Neural crest cell (in vitro differentiated cells): Measurements from ENCODE around the gene DAP. TPM values are rescaled to one million over a fixed set of nuclear protein-coding genes. Genes with fewer than 3 reads are reported as not detected.
"Not testable (repeated sequence)": the region's sequence is repeated elsewhere in the genome, so short reads cannot be mapped to it uniquely, and the experiment has no call there.

Experiments used
- DNase-seq: peaks from one replicate; pipeline ENCODE4 v3.0.0; 2021; ENCODE audit warnings: low read depth, mixed read lengths, low spot score
- H3K27ac Mint-ChIP-seq: one replicate; pipeline ENCODE4 v1.8.0; 2021; ENCODE audit warnings: mild to moderate bottlenecking, mixed read lengths; ENCODE audit not compliant: unreplicated experiment
- H3K27me3 Mint-ChIP-seq: 2 replicates; pipeline ENCODE4 v1.8.0; 2021; ENCODE audit warnings: low read depth, mild to moderate bottlenecking, mixed read lengths
- H3K36me3 Mint-ChIP-seq: 2 replicates; pipeline ENCODE4 v1.8.0; 2021; ENCODE audit warnings: low read depth, mild to moderate bottlenecking, mixed read lengths
- H3K4me1 Mint-ChIP-seq: 2 replicates; pipeline ENCODE4 v1.8.0; 2021; ENCODE audit warnings: mixed read lengths
- H3K4me3 Mint-ChIP-seq: one replicate; pipeline ENCODE4 v1.8.0; 2021; ENCODE audit warnings: mild to moderate bottlenecking, mixed read lengths
- H3K9me3 Mint-ChIP-seq: 2 replicates; pipeline ENCODE4 v1.8.0; 2021; ENCODE audit warnings: mixed read lengths
- total RNA-seq: library from RNA; stranded (reverse); gene quantifications from 2 replicates; pipeline ENCODE4 v1.2.1, GENCODE V29; 2021
- TF ChIP-seq, protein P1 (sequence below): fragments of 200-600 bp; sonication (generic); conservative IDR thresholded peaks from 2 replicates; pipeline ENCODE4 v1.5.0; 2021; ENCODE audit warnings: antibody characterized with exemption, mild to moderate bottlenecking

The DAP gene
- total RNA-seq, 1 donor from 2014 or later = 107 TPM

DNA sequence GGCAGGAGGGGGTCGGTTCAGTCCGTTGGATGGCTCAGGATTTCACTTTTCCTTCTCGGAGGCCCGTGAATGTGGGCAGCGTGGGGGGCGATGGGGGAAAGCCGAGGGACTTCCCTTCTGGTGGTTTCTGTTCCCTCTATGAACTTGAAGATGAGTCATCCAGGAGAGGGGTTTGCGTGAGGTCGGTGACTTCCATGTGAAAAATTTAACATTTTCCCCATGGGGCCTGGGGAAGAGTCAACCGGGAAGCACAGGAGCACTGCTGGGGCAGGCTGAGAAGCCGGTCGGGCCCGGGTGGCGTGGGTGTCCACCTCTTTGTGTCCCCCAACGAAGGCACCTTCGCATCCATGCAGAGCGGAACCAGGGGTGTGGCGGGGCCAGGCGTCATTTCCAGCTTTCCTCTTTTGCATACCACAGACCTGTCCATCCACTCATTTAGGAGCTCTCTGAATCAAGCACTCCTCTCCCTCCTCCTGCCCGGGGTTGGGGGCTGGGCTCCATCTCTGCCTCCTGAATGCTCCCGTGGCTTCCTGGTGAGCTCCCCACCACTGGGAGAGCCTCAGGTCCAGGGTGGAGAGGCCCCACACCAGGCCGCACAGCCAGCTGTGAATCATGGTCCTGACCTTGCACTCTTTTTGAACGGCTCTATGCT, 128.8 kb downstream of the DAP start:
- Mint-ChIP-seq H3K4me1 (peaks cover 23% of the 10 kb centered on the region), H3K4me3 (no peak overlapping the region), H3K27ac (no peak overlapping the region), H3K27me3 (peaks cover 44% of the 10 kb centered on the region), H3K9me3 (no peaks in the 10 kb centered on the region), H3K36me3 (no peaks in the 10 kb centered on the region)
- no peak for DNase-seq
- TF ChIP-seq, protein P1, sequence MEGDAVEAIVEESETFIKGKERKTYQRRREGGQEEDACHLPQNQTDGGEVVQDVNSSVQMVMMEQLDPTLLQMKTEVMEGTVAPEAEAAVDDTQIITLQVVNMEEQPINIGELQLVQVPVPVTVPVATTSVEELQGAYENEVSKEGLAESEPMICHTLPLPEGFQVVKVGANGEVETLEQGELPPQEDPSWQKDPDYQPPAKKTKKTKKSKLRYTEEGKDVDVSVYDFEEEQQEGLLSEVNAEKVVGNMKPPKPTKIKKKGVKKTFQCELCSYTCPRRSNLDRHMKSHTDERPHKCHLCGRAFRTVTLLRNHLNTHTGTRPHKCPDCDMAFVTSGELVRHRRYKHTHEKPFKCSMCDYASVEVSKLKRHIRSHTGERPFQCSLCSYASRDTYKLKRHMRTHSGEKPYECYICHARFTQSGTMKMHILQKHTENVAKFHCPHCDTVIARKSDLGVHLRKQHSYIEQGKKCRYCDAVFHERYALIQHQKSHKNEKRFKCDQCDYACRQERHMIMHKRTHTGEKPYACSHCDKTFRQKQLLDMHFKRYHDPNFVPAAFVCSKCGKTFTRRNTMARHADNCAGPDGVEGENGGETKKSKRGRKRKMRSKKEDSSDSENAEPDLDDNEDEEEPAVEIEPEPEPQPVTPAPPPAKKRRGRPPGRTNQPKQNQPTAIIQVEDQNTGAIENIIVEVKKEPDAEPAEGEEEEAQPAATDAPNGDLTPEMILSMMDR = no peak

DNA sequence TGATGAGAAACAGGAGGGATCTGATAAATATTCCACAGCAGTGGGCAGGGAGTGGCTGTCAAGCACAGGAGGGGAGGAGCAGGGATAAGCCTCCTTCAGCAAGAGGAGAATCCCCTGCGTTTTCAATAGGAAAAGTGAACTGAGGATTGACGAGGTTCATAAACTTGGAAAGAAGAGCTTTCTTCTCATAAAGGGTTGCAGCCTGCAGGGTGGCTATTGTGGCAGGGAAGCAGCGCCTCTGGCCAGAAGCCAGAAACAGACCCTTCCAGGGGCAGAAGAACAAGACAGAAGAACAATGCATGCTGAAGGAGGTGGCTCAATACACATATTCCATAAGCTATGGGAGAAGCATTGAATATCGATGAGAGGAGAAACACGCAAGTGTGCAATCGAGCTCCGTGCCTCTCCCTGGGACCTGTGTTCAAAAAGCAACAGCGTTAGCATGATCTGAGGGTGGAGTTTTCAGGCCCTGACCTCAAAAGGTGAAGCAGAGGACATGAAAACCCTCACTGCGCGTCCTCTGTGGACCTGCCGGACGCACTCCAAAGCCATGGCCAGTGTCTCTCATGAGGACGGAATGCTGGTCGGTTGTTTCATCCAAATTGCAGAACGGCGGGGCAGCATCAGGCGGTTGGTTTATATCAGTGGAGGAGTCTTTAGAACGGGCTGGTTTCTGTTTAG, 129.6 kb downstream of the DAP start:
- Mint-ChIP-seq H3K27ac (no peak overlapping the region), H3K36me3 (no peaks in the 10 kb centered on the region), H3K9me3 (no peaks in the 10 kb centered on the region), H3K27me3 (peaks cover 36% of the 10 kb centered on the region), H3K4me1 (peaks cover 28% of the 10 kb centered on the region), H3K4me3 (no peak overlapping the region)
- TF ChIP-seq, protein P1 = no peak
- no peak for DNase-seq

DNA sequence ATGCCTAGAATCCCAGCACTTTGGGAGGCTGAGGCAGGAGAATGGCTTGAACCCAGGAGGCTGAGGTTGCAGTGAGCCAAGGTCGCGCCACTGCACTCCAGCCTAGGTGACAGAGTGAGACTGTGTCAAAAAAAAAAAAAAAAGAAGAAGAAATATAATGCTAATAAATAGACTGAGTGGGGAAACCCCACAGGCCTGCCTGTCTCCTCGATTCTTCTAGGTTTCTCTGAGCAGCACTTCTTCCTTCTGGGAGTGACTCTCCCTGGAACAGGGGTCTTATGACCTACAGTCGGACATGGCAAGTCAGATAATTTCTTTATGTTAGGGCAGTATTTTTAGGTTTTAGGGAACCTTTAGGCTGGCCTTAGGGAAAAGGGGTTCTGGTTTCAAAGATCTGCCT, 130.3 kb downstream of the DAP start:
- DNase-seq, H3K36me3 Mint-ChIP-seq, H3K9me3 Mint-ChIP-seq, H3K4me3 Mint-ChIP-seq, H3K27ac Mint-ChIP-seq: not testable (repeated sequence)
- H3K27me3 Mint-ChIP-seq = peaks cover 29% of the 10 kb centered on the region
- H3K4me1 Mint-ChIP-seq = peaks cover 28% of the 10 kb centered on the region

DNA sequence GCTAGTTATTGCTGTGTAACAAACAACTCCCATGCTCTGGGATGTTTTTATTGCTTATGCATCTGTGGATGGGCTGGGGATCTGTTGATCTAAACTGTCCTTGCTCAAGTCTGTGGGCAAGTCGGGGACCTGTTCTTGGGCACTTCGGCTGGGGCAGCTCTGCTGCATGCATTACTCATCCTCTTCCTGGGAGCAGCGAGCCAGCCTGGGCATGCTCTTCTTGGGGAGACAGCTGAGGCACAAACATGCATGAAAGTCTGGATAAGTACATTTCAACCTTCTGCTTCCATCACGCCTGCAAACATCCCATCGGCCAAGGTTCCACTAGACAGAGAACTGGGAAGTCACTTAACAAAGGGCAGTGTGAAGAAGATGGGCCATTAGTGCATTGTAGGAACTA, 130.9 kb downstream of the DAP start:
- H3K4me1 Mint-ChIP-seq = peaks cover 28% of the 10 kb centered on the region
- DNase-seq = no peak
- no peak overlapping the region for H3K4me3 Mint-ChIP-seq
- no peaks in the 10 kb centered on the region for H3K9me3 Mint-ChIP-seq
- H3K27me3 Mint-ChIP-seq = peaks cover 23% of the 10 kb centered on the region
- H3K36me3 Mint-ChIP-seq = no peaks in the 10 kb centered on the region
- TF ChIP-seq, protein P1 = no peak
- H3K27ac Mint-ChIP-seq = no peak overlapping the region

DNA sequence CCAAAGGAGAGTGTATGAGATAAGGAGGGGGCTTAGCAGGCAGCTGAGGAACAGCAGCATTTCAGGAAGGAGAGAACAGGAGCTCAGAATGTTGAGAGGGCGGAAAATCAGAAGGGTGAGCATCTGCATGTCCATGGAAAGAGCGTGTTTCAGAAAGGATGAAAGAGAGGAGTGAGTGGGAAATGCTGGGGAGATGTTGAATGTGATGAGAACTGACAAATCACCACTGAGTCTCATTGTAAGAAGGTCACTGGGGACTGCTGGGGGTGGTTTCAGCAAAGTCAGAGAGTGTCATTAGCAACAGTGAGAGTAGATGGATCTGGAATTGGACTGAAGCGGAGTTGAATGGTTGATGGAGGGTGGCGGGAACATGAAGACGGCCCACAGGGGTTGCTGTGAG, 131.4 kb downstream of the DAP start:
- Mint-ChIP-seq H3K36me3 (no peaks in the 10 kb centered on the region), H3K4me1 (peaks cover 28% of the 10 kb centered on the region), H3K9me3 (no peaks in the 10 kb centered on the region), H3K27ac (peak overlapping the region; percentile 68), H3K27me3 (peaks cover 19% of the 10 kb centered on the region), H3K4me3 (no peak overlapping the region)
- no peak for DNase-seq
- TF ChIP-seq, protein P1 = no peak

Other genes with a start within 250 kb of the DAP start
- 0.80 and 0.84 TPM in 2 replicates for gene ANKRD33B, start 197.2 kb downstream of the DAP start, total RNA-seq